OCI-LY7 (cell line): ENCODE measurements around the gene CCT6B.

Experiments used
- EZH2phosphoT487 ChIP-seq: fragments of 200-600 bp; sonication (generic); IDR thresholded peaks from 2 replicates; pipeline ENCODE4 v1.6.1; 2018; ENCODE audit warnings: low read depth, borderline replicate concordance, mild to moderate bottlenecking, mixed run types, antibody characterized with exemption, low read length, moderate library complexity, mixed read lengths
- TF ChIP-seq, protein P1 (sequence below): fragments of 200-600 bp; sonication (generic); conservative IDR thresholded peaks from 2 replicates; pipeline ENCODE4 v1.5.1; 2014; ENCODE audit warnings: mild to moderate bottlenecking, antibody characterized with exemption, low read length, moderate library complexity, mixed read lengths

GRCh38 chr17:34895383-34895782 lies 65.9 kb downstream of the CCT6B start:
- TF ChIP-seq, protein P1, sequence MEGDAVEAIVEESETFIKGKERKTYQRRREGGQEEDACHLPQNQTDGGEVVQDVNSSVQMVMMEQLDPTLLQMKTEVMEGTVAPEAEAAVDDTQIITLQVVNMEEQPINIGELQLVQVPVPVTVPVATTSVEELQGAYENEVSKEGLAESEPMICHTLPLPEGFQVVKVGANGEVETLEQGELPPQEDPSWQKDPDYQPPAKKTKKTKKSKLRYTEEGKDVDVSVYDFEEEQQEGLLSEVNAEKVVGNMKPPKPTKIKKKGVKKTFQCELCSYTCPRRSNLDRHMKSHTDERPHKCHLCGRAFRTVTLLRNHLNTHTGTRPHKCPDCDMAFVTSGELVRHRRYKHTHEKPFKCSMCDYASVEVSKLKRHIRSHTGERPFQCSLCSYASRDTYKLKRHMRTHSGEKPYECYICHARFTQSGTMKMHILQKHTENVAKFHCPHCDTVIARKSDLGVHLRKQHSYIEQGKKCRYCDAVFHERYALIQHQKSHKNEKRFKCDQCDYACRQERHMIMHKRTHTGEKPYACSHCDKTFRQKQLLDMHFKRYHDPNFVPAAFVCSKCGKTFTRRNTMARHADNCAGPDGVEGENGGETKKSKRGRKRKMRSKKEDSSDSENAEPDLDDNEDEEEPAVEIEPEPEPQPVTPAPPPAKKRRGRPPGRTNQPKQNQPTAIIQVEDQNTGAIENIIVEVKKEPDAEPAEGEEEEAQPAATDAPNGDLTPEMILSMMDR, result no peak
- TF ChIP-seq EZH2phosphoT487, result no peak
